ENCODE results near the gene SLC6A17.

SLC6A17 gene

GRCh38 chr1:110170766-110171733 lies 20.8 kb downstream of the SLC6A17 start:
- H3K4me2 ChIP-seq (ENCODE audit: low read length): no peak overlapping the region
- H3K27ac ChIP-seq (ENCODE audit: low read length): no peak overlapping the region
- H3K4me1 ChIP-seq (ENCODE audit: low read length): no peaks in the 10 kb centered on the region
- H3K9me3 ChIP-seq (ENCODE audit: insufficient read depth, low read length): no peaks in the 10 kb centered on the region
- H3K27me3 ChIP-seq (ENCODE audit: low read depth, low read length): no peaks in the 10 kb centered on the region
- no peak overlapping the region for H3K9ac ChIP-seq (ENCODE audit: low read length)
- no peak overlapping the region for H2AFZ ChIP-seq (ENCODE audit: low read depth, low read length)
- no peaks in the 10 kb centered on the region for H3K79me2 ChIP-seq (ENCODE audit: low read length)
- H3K4me3 ChIP-seq (ENCODE audit: low read length): no peak overlapping the region
- no peaks in the 10 kb centered on the region for H4K20me1 ChIP-seq (ENCODE audit: insufficient read depth, low read length)
- TF ChIP-seq EZH2phosphoT487 (IDR thresholded peaks at IDR 0.05; ENCODE audit: low read depth) (no peak), CTCF (IDR thresholded peaks at IDR 0.05; ENCODE audit: low read depth, low read length) (no peak)
- no peaks in the 10 kb centered on the region for H3K36me3 ChIP-seq (replicated peaks; ENCODE audit: low read depth, low read length)

GRCh38 chr1:110172001-110172400 lies 21.7 kb downstream of the SLC6A17 start:
- H3K27ac ChIP-seq (ENCODE audit: low read length): no peak overlapping the region
- H4K20me1 ChIP-seq (ENCODE audit: insufficient read depth, low read length): no peaks in the 10 kb centered on the region

GRCh38 chr1:110173466-110174105 lies 23.3 kb downstream of the SLC6A17 start:
- H3K9me3 ChIP-seq (ENCODE audit: insufficient read depth, low read length): no peaks in the 10 kb centered on the region
- H3K79me2 ChIP-seq (ENCODE audit: low read length): no peaks in the 10 kb centered on the region
- no peak overlapping the region for H2AFZ ChIP-seq (ENCODE audit: low read depth, low read length)
- no peaks in the 10 kb centered on the region for H3K4me1 ChIP-seq (ENCODE audit: low read length)
- H3K27ac ChIP-seq (ENCODE audit: low read length): no peak overlapping the region
- TF ChIP-seq EZH2phosphoT487 (IDR thresholded peaks at IDR 0.05; ENCODE audit: low read depth) (no peak), CTCF (IDR thresholded peaks at IDR 0.05; ENCODE audit: low read depth, low read length) (no peak)
- H3K27me3 ChIP-seq (ENCODE audit: low read depth, low read length): no peaks in the 10 kb centered on the region
- no peaks in the 10 kb centered on the region for H4K20me1 ChIP-seq (ENCODE audit: insufficient read depth, low read length)
- H3K36me3 ChIP-seq (replicated peaks; ENCODE audit: low read depth, low read length): no peaks in the 10 kb centered on the region
- H3K9ac ChIP-seq (ENCODE audit: low read length): no peak overlapping the region
- no peak overlapping the region for H3K4me3 ChIP-seq (ENCODE audit: low read length)
- H3K4me2 ChIP-seq (ENCODE audit: low read length): no peak overlapping the region

More at GRCh38 chr1:110172001-110172400, 21.7 kb downstream of the SLC6A17 start:
- Histone ChIP-seq H3K36me3 (replicated peaks; ENCODE audit: low read depth, low read length) (no peaks in the 10 kb centered on the region), H3K27me3 (ENCODE audit: low read depth, low read length) (no peaks in the 10 kb centered on the region), H3K4me2 (ENCODE audit: low read length) (no peak overlapping the region), H3K9ac (ENCODE audit: low read length) (no peak overlapping the region), H2AFZ (ENCODE audit: low read depth, low read length) (no peak overlapping the region), H3K4me3 (ENCODE audit: low read length) (no peak overlapping the region), H3K4me1 (ENCODE audit: low read length) (no peaks in the 10 kb centered on the region), H3K9me3 (ENCODE audit: insufficient read depth, low read length) (no peaks in the 10 kb centered on the region), H3K79me2 (ENCODE audit: low read length) (no peaks in the 10 kb centered on the region)
- TF ChIP-seq EZH2phosphoT487 (IDR thresholded peaks at IDR 0.05; ENCODE audit: low read depth) (no peak), CTCF (IDR thresholded peaks at IDR 0.05; ENCODE audit: low read depth, low read length) (no peak)

GRCh38 chr1:110174961-110175360 lies 24.7 kb downstream of the SLC6A17 start:
- Histone ChIP-seq H3K36me3 (replicated peaks; ENCODE audit: low read depth, low read length) (no peaks in the 10 kb centered on the region), H3K9me3 (ENCODE audit: insufficient read depth, low read length) (no peaks in the 10 kb centered on the region), H3K4me2 (ENCODE audit: low read length) (no peak overlapping the region), H3K9ac (ENCODE audit: low read length) (no peak overlapping the region), H3K27ac (ENCODE audit: low read length) (no peak overlapping the region), H2AFZ (ENCODE audit: low read depth, low read length) (no peak overlapping the region), H3K79me2 (ENCODE audit: low read length) (no peaks in the 10 kb centered on the region), H4K20me1 (ENCODE audit: insufficient read depth, low read length) (no peaks in the 10 kb centered on the region), H3K4me1 (ENCODE audit: low read length) (no peaks in the 10 kb centered on the region), H3K4me3 (ENCODE audit: low read length) (no peak overlapping the region), H3K27me3 (ENCODE audit: low read depth, low read length) (no peaks in the 10 kb centered on the region)
- TF ChIP-seq EZH2phosphoT487 (IDR thresholded peaks at IDR 0.05; ENCODE audit: low read depth): no peak
- TF ChIP-seq CTCF (IDR thresholded peaks at IDR 0.05; ENCODE audit: low read depth, low read length): no peak
